ENCODE results near the gene MRC2.

MRC2 gene

GRCh38 chr17:62727916-62728672, 100.6 kb downstream of the MRC2 start:
- Mint-ChIP-seq H3K27me3 (peaks cover 7% of the 10 kb centered on the region), H3K27ac (no peak overlapping the region), H3K4me1 (peaks cover 20% of the 10 kb centered on the region), H3K36me3 (no peaks in the 10 kb centered on the region), H3K4me3 (no peak overlapping the region), H3K9me3 (no peaks in the 10 kb centered on the region)
- ATAC-seq (ENCODE audit: low read depth) (no peak), DNase-seq (ENCODE audit: low spot score in 2 of 2) (no peak)

GRCh38 chr17:62732125-62732524, 104.7 kb downstream of the MRC2 start:
- Mint-ChIP-seq H3K9me3 (no peaks in the 10 kb centered on the region), H3K27me3 (peaks cover 4% of the 10 kb centered on the region), H3K36me3 (no peaks in the 10 kb centered on the region), H3K4me1 (peaks cover 2% of the 10 kb centered on the region), H3K27ac (no peak overlapping the region), H3K4me3 (no peak overlapping the region)
- ATAC-seq (ENCODE audit: low read depth) (no peak), DNase-seq (ENCODE audit: low spot score in 2 of 2) (no peak)

DNA sequence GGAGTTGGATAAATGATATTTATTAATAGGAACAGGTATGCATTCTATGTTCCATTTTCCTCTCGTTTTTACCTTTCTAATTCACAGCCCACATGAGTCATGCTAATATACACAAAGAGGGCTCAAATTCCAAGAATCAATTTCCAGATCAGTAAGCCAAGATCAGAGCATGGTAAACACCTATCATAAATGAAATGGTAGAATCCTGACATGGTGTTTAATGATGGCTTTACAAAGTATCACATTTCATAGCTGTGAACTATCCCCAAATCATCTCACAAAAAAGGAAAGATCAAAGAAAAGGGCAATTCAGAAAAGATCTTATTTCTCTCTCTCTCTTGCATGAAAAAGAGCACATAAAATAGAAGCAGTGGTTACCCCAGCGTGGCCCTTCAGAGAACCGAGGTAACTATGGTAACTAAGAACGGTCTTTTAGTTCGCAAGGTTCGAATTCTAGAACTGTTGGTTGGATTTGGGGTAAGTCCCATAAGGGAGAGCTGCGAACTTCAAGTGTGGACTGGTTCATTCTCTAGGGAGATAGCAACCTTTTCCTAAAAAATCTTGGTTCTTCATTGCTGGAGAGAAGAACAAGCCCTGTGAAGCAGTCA, 107.7 kb downstream of the MRC2 start:
- H3K27me3 Mint-ChIP-seq, result peaks cover 3% of the 10 kb centered on the region
- ATAC-seq (ENCODE audit: low read depth), result no peak
- no peaks in the 10 kb centered on the region for H3K36me3 Mint-ChIP-seq
- DNase-seq (ENCODE audit: low spot score in 2 of 2), result no peak
- no peak overlapping the region for H3K4me3 Mint-ChIP-seq
- H3K9me3 Mint-ChIP-seq, result no peaks in the 10 kb centered on the region
- H3K4me1 Mint-ChIP-seq, result no peaks in the 10 kb centered on the region
- H3K27ac Mint-ChIP-seq, result no peak overlapping the region

DNA sequence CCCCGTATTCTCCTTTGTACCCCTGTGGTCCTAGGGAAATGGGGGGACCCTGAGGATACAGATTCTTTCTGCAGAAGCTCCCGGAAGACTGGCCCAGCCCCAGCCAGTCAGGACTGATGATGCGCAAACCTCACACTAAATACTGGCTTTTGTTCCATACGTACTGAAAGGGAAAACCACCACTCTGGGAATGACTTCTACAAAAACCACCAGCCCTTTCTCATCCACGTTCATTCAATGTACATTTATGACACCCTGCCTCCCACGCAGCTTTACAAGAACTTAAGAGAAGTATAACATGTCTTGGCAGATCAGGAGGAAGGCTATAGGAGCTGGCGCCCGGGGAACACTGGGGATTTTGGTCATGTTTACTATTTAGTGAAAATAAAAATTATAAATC, 110.0 kb downstream of the MRC2 start:
- H3K36me3 Mint-ChIP-seq, result no peaks in the 10 kb centered on the region
- H3K9me3 Mint-ChIP-seq, result no peaks in the 10 kb centered on the region
- DNase-seq (ENCODE audit: low spot score in 2 of 2), result no peak
- no peak for ATAC-seq (ENCODE audit: low read depth)
- H3K27me3 Mint-ChIP-seq, result peaks cover 5% of the 10 kb centered on the region
- no peak overlapping the region for H3K4me3 Mint-ChIP-seq
- no peak overlapping the region for H3K27ac Mint-ChIP-seq
- H3K4me1 Mint-ChIP-seq, result no peaks in the 10 kb centered on the region

DNA sequence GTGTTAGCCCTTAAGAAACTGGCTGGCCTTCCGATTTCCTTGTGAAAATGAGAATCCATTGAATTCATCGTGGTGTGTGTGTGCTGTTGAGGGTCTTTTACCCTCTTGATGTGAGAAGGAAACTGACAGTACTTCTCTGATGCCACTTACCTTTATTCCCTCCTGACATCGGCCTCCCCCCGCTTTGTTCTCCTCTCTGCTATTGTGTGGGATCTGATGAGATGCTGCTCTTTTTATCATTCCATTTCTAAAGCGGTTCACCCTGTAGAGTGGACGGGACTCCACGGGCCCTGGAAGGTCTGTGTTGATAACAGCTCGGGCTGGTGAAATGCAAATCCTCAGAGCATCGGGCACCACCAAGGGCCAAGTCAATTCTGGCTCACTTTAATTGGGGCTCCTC, 110.8 kb downstream of the MRC2 start:
- no peak overlapping the region for H3K4me3 Mint-ChIP-seq
- no peaks in the 10 kb centered on the region for H3K4me1 Mint-ChIP-seq
- H3K36me3 Mint-ChIP-seq, result no peaks in the 10 kb centered on the region
- no peak overlapping the region for H3K27ac Mint-ChIP-seq
- ATAC-seq (ENCODE audit: low read depth), result no peak
- DNase-seq (ENCODE audit: low spot score in 2 of 2), result no peak
- no peaks in the 10 kb centered on the region for H3K9me3 Mint-ChIP-seq
- peaks cover 5% of the 10 kb centered on the region for H3K27me3 Mint-ChIP-seq

GRCh38 chr17:62739645-62740388, 112.3 kb downstream of the MRC2 start:
- H3K4me3 Mint-ChIP-seq, result no peak overlapping the region
- H3K27ac Mint-ChIP-seq, result no peak overlapping the region

GRCh38 chr17:62741290-62741689, 113.8 kb downstream of the MRC2 start:
- no peaks in the 10 kb centered on the region for H3K36me3 Mint-ChIP-seq
- no peak overlapping the region for H3K4me3 Mint-ChIP-seq
- H3K9me3 Mint-ChIP-seq, result no peaks in the 10 kb centered on the region
- no peaks in the 10 kb centered on the region for H3K4me1 Mint-ChIP-seq
- ATAC-seq (ENCODE audit: low read depth), result no peak
- H3K27me3 Mint-ChIP-seq, result peaks cover 8% of the 10 kb centered on the region
- no peak overlapping the region for H3K27ac Mint-ChIP-seq
- DNase-seq (ENCODE audit: low spot score in 2 of 2), result no peak

More at GRCh38 chr17:62739645-62740388, 112.3 kb downstream of the MRC2 start:
- Mint-ChIP-seq H3K27me3 (peaks cover 5% of the 10 kb centered on the region), H3K36me3 (no peaks in the 10 kb centered on the region), H3K4me1 (no peaks in the 10 kb centered on the region), H3K9me3 (no peaks in the 10 kb centered on the region)
- ATAC-seq (ENCODE audit: low read depth) (no peak), DNase-seq (ENCODE audit: low spot score in 2 of 2) (no peak)
